GM12874 (cell line): ENCODE results near the gene TTC28.

Experiments
- TF ChIP-seq, protein P1 (sequence below): IDR thresholded peaks from 2 replicates; pipeline ENCODE4 v1.5.1; 2011; ENCODE audit warnings: low read depth, mild to moderate bottlenecking, control low read depth, low read length, moderate library complexity; ENCODE audit not compliant: insufficient read depth

The TTC28 gene

DNA sequence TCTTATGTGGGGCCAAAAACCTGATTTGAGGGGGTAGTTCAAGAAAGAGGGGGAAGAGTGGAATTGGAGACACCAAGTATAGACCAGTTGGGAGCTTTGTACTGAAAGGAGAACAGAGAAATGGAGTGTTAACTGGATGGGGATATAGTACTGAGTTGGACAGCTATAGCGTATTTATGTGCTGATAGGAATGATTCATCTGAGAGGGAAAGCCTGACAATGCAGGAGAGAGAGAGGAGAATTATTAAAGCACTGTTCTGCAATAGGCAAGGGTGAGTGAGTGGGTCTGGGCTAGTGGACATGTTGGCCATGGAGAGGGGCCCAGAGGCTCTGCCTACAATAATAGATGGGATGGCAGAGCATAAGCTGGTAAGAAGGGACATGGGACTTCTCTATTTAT lies 707.7 kb downstream of the TTC28 start:
- TF ChIP-seq, protein P1, sequence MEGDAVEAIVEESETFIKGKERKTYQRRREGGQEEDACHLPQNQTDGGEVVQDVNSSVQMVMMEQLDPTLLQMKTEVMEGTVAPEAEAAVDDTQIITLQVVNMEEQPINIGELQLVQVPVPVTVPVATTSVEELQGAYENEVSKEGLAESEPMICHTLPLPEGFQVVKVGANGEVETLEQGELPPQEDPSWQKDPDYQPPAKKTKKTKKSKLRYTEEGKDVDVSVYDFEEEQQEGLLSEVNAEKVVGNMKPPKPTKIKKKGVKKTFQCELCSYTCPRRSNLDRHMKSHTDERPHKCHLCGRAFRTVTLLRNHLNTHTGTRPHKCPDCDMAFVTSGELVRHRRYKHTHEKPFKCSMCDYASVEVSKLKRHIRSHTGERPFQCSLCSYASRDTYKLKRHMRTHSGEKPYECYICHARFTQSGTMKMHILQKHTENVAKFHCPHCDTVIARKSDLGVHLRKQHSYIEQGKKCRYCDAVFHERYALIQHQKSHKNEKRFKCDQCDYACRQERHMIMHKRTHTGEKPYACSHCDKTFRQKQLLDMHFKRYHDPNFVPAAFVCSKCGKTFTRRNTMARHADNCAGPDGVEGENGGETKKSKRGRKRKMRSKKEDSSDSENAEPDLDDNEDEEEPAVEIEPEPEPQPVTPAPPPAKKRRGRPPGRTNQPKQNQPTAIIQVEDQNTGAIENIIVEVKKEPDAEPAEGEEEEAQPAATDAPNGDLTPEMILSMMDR: no peak

DNA sequence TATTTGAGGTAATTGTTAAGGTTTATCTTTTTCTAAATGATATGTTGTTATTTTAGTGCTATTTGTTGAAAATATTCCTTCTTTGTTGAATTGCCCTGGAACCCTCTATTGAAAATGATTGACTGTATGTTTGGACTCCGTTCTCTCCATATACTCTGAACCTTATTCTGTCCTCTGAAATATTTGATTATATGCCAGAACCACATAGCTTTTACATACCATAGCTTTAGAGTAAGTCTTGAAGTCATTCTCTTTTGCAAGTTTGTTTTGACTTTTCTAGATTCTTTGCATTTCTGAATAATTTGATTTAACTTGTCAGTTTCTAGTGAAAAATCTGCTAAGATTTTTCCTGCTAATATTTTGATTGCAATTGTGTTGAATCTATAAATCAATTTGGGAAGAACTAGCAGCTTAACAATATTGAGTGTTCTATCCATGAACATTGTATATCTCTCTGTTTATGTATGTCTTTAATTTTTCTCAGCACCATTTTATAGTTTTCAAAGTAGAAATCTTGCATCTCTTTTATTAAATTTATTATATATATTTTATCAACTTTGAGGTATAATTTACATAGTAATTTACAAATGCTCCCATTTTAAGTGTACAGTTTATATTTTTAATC lies 708.9 kb downstream of the TTC28 start:
- TF ChIP-seq, protein P1: no peak

DNA sequence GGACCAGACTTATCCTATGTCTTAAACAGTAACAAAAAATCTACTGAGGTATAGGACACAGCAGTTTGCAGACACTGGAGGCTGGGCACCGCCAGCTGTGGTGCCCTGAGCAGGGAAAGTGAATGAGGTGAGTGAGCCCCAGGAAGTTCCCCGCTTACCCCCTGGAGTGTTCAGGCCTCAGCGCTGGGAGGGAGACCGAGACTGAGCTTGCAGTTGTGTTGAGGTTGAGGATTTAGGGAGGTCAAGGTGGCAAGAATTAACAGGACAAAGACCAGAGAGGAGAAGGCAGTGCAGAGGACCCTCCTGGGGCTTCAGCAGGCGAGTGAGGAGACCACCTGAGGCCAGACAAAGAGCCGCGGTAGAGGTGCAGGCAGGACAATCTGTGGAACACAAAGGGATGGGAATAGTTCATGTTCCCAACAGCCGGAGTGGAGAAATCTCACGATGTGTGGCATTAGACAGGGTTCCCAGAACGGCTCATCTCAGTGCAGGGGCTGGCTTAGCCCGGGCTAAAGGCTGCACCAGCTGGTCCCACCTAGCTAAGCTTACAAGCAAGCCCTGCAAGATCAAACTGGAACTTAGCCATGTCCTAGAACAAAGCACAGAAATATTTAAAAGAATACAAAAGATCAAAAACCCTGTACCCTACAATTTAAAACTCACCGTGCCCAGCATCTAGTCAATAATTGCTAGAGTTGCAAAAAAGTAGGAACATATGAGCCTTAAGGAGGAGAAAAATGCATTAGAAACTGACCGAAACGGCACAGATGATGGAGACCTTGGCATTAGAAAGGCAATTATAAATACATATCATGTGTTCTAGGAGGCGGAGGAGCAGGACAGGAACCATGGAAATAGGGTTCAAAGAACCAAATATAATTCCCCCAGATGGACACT lies 713.2 kb downstream of the TTC28 start:
- TF ChIP-seq, protein P1: no peak

DNA sequence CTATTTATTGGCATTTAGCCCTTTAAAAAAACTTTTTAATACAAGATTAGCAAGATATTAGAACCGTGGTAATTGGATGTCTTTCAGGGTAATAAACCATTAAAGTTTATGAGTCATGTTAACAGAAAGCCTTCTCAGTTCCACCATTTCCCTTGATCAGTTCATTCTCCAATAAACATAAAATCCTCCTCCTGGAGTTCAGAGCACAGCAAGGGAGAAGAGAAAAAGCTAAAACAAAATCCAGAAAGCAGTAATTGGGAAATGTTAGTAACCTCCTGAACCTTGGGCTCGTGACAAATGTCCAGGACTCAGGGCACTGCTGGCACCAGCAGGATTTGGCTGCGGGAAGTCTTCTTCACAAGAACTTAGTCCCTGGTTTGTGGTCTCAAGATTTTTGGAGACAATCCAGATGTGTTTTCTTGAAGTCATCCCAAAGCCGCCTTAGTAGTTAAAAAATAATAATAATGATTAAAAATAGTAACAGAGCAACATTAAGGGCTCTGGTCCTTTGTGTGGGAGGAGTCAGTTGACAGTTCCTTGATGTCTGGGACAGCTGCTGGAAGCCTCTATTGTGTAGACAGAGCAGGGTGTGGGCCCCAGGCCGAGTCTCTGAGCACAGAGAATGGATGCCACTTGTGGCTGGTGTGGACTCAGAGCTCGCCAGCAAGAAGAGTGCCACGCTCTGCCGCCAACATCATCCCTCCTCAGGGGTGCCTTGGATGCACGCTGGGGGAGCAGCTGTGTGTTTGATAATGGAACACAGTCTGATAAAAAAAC lies 717.2 kb downstream of the TTC28 start:
- TF ChIP-seq, protein P1: no peak

DNA sequence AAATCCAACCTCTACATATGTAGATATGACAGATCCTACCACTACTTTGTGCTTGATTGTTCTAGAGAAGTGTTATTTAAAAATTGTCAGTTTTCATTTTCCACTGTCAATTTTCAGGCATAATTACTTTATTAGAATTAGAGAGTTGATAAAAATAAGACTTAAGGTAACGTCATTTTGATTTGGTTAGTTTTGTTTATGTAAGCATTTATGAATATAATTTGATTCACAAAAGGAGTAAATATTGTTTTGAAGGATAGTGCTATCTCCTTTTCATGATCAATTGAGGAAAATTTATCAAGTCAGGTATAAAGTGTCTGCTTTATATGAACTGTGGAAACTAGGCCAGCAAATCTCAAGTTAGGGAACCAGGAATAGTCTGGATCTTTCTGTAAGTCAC lies 718.0 kb downstream of the TTC28 start:
- TF ChIP-seq, protein P1: no peak

DNA sequence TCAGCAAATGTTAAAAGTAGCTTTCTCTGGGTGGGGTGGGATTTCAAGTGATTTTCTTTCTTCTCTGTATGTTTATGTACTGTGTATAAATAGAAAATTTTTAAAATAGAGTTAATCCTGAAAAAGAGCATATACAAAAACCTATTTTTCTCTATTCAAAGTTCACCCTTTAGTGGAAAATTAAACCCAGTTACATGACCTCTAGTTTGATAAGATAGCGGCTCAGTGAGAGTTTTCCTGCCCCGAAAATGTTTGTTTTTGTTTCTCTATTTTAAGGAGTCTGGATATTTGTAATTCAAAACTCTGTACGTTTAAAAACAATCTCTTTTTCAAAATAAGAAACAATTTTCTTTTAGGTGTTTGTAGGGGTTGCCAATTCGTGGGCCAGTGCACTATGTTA lies 718.5 kb downstream of the TTC28 start:
- TF ChIP-seq, protein P1: no peak

DNA sequence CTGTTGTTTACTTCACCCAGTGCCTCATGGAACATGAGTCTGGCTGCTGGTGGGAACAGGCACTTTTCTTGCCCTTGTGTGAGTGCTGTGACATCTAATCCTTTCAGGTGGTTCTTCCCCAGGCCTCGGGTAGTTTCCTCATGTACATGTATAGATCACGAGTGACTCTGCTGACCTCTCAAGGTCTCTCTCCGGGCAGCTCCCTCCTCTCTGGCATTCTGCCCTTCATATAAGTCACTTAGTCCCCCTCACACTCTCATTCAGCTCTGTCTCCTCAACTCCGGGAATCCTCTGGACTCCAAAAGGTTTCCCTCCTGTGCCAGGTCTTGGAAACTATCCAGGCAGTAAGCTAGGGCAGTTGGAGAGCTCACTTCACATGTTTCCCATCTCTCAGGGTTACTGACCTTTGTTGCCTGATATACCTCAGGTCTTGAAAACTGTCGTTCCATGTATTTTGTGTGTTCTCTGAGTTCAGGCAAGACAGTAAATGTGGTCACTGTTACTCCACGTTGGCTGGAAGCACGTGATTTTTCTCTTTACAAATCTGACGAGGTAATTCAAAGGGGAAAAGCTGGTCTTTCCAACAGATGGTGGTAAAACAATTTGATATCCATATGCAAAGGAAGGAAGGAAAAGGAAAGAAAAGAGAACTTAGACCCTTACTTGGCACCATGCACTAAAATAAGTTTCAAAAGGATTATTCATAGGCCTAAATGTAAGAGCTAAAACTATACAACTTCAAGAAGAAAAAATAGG lies 720.1 kb downstream of the TTC28 start:
- TF ChIP-seq, protein P1: no peak
